Measurements from ENCODE around the gene CEP112.

The CEP112 gene

GRCh38 chr17:65626451-65626850 is 565.5 kb downstream of the CEP112 start:
- H3K4me3 ChIP-seq: no peak overlapping the region
- H3K9me3 ChIP-seq (ENCODE audit: low read depth, low read length): no peaks in the 10 kb centered on the region
- H3K27ac ChIP-seq: no peak overlapping the region
- no peak overlapping the region for H3K9ac ChIP-seq (ENCODE audit: insufficient read length)
- TF ChIP-seq FOXP2 (optimal IDR thresholded peaks at IDR 0.05; ENCODE audit: control extremely low read depth, extremely low read length, insufficient read depth) (no peak), EZH2 (IDR thresholded peaks at IDR 0.05) (no peak), POLR2AphosphoS5 (IDR thresholded peaks at IDR 0.05; ENCODE audit: borderline replicate concordance, low read depth, low read length) (no peak)
- no peak for DNase-seq (ENCODE audit: low read depth, low spot score)
- no peaks in the 10 kb centered on the region for H3K36me3 ChIP-seq (ENCODE audit: insufficient read depth, low read length)

GRCh38 chr17:65618516-65618915 is 573.4 kb downstream of the CEP112 start:
- Histone ChIP-seq H3K9ac (ENCODE audit: insufficient read length) (no peak overlapping the region), H3K9me3 (ENCODE audit: low read depth, low read length) (no peaks in the 10 kb centered on the region), H3K36me3 (ENCODE audit: insufficient read depth, low read length) (no peaks in the 10 kb centered on the region), H3K4me3 (no peak overlapping the region), H3K27ac (no peak overlapping the region)
- no peak for DNase-seq (ENCODE audit: low read depth, low spot score)
- no peak for TF ChIP-seq EZH2 (IDR thresholded peaks at IDR 0.05)
- no peak for TF ChIP-seq FOXP2 (optimal IDR thresholded peaks at IDR 0.05; ENCODE audit: control extremely low read depth, extremely low read length, insufficient read depth)
- no peak for TF ChIP-seq POLR2AphosphoS5 (IDR thresholded peaks at IDR 0.05; ENCODE audit: borderline replicate concordance, low read depth, low read length)

GRCh38 chr17:65617496-65617895 is 574.4 kb downstream of the CEP112 start:
- TF ChIP-seq EZH2 (IDR thresholded peaks at IDR 0.05): no peak
- no peak for TF ChIP-seq POLR2AphosphoS5 (IDR thresholded peaks at IDR 0.05; ENCODE audit: borderline replicate concordance, low read depth, low read length)
- TF ChIP-seq FOXP2 (optimal IDR thresholded peaks at IDR 0.05; ENCODE audit: control extremely low read depth, extremely low read length, insufficient read depth): no peak
- Histone ChIP-seq H3K9ac (ENCODE audit: insufficient read length) (no peak overlapping the region), H3K4me3 (no peak overlapping the region), H3K9me3 (ENCODE audit: low read depth, low read length) (no peaks in the 10 kb centered on the region), H3K36me3 (ENCODE audit: insufficient read depth, low read length) (no peaks in the 10 kb centered on the region), H3K27ac (no peak overlapping the region)
- no peak for DNase-seq (ENCODE audit: low read depth, low spot score)

GRCh38 chr17:65609749-65610148 is 582.2 kb downstream of the CEP112 start:
- no peak overlapping the region for H3K4me3 ChIP-seq
- H3K9me3 ChIP-seq (ENCODE audit: low read depth, low read length): no peaks in the 10 kb centered on the region
- DNase-seq (ENCODE audit: low read depth, low spot score): no peak
- no peaks in the 10 kb centered on the region for H3K36me3 ChIP-seq (ENCODE audit: insufficient read depth, low read length)
- H3K27ac ChIP-seq: no peak overlapping the region
- TF ChIP-seq FOXP2 (optimal IDR thresholded peaks at IDR 0.05; ENCODE audit: control extremely low read depth, extremely low read length, insufficient read depth): no peak
- no peak for TF ChIP-seq EZH2 (IDR thresholded peaks at IDR 0.05)
- no peak for TF ChIP-seq POLR2AphosphoS5 (IDR thresholded peaks at IDR 0.05; ENCODE audit: borderline replicate concordance, low read depth, low read length)
- H3K9ac ChIP-seq (ENCODE audit: insufficient read length): no peak overlapping the region

GRCh38 chr17:65609286-65609685 is 582.6 kb downstream of the CEP112 start:
- Histone ChIP-seq H3K36me3 (ENCODE audit: insufficient read depth, low read length) (no peaks in the 10 kb centered on the region), H3K27ac (no peak overlapping the region), H3K4me3 (no peak overlapping the region), H3K9me3 (ENCODE audit: low read depth, low read length) (no peaks in the 10 kb centered on the region), H3K9ac (ENCODE audit: insufficient read length) (no peak overlapping the region)
- TF ChIP-seq FOXP2 (optimal IDR thresholded peaks at IDR 0.05; ENCODE audit: control extremely low read depth, extremely low read length, insufficient read depth) (no peak), EZH2 (IDR thresholded peaks at IDR 0.05) (no peak), POLR2AphosphoS5 (IDR thresholded peaks at IDR 0.05; ENCODE audit: borderline replicate concordance, low read depth, low read length) (no peak)
- DNase-seq (ENCODE audit: low read depth, low spot score): no peak

- Histone ChIP-seq H3K4me3 (no peak overlapping the region), H3K36me3 (ENCODE audit: insufficient read depth, low read length) (no peaks in the 10 kb centered on the region), H3K9me3 (ENCODE audit: low read depth, low read length) (no peaks in the 10 kb centered on the region), H3K9ac (ENCODE audit: insufficient read length) (no peak overlapping the region), H3K27ac (no peak overlapping the region)
- TF ChIP-seq EZH2 (IDR thresholded peaks at IDR 0.05): no peak
- TF ChIP-seq FOXP2 (optimal IDR thresholded peaks at IDR 0.05; ENCODE audit: control extremely low read depth, extremely low read length, insufficient read depth): no peak
- no peak for DNase-seq (ENCODE audit: low read depth, low spot score)
Measured at GRCh38 chr17:65604070-65604469, 587.9 kb downstream of the CEP112 start.

GRCh38 chr17:65601881-65602280 is 590.1 kb downstream of the CEP112 start:
- TF ChIP-seq FOXP2 (optimal IDR thresholded peaks at IDR 0.05; ENCODE audit: control extremely low read depth, extremely low read length, insufficient read depth): no peak
- TF ChIP-seq EZH2 (IDR thresholded peaks at IDR 0.05): no peak
- no peak for TF ChIP-seq POLR2AphosphoS5 (IDR thresholded peaks at IDR 0.05; ENCODE audit: borderline replicate concordance, low read depth, low read length)
- DNase-seq (ENCODE audit: low read depth, low spot score): no peak
- Histone ChIP-seq H3K9ac (ENCODE audit: insufficient read length) (no peak overlapping the region), H3K4me3 (no peak overlapping the region), H3K9me3 (ENCODE audit: low read depth, low read length) (no peaks in the 10 kb centered on the region), H3K27ac (no peak overlapping the region), H3K36me3 (ENCODE audit: insufficient read depth, low read length) (no peaks in the 10 kb centered on the region)

- H3K4me3 ChIP-seq: no peak overlapping the region
- H3K9me3 ChIP-seq (ENCODE audit: low read depth, low read length): no peaks in the 10 kb centered on the region
- TF ChIP-seq FOXP2 (optimal IDR thresholded peaks at IDR 0.05; ENCODE audit: control extremely low read depth, extremely low read length, insufficient read depth) (no peak), EZH2 (IDR thresholded peaks at IDR 0.05) (no peak), POLR2AphosphoS5 (IDR thresholded peaks at IDR 0.05; ENCODE audit: borderline replicate concordance, low read depth, low read length) (no peak)
- DNase-seq (ENCODE audit: low read depth, low spot score): no peak
- no peak overlapping the region for H3K9ac ChIP-seq (ENCODE audit: insufficient read length)
- no peak overlapping the region for H3K27ac ChIP-seq
- no peaks in the 10 kb centered on the region for H3K36me3 ChIP-seq (ENCODE audit: insufficient read depth, low read length)
Measured at GRCh38 chr17:65601145-65601544, 590.8 kb downstream of the CEP112 start.

GRCh38 chr17:65600518-65600917 is 591.4 kb downstream of the CEP112 start:
- no peaks in the 10 kb centered on the region for H3K9me3 ChIP-seq (ENCODE audit: low read depth, low read length)
- no peak overlapping the region for H3K27ac ChIP-seq
- no peak overlapping the region for H3K9ac ChIP-seq (ENCODE audit: insufficient read length)
- H3K4me3 ChIP-seq: no peak overlapping the region
- H3K36me3 ChIP-seq (ENCODE audit: insufficient read depth, low read length): no peaks in the 10 kb centered on the region
- TF ChIP-seq FOXP2 (optimal IDR thresholded peaks at IDR 0.05; ENCODE audit: control extremely low read depth, extremely low read length, insufficient read depth): no peak
- TF ChIP-seq POLR2AphosphoS5 (IDR thresholded peaks at IDR 0.05; ENCODE audit: borderline replicate concordance, low read depth, low read length): no peak
- TF ChIP-seq EZH2 (IDR thresholded peaks at IDR 0.05): no peak
- no peak for DNase-seq (ENCODE audit: low read depth, low spot score)

All from SK-N-MC (cell line).